Measurements from ENCODE around the gene NLGN2.

Gene NLGN2

GRCh38 chr17:7419819-7420610 lies 12.4 kb downstream of the NLGN2 start, which contains the start of gene SPEM1:
SPEM1 (plus strand) TSS chr17:7420324; CDS start chr17:7420385, 61 bp downstream.
- H3K4me3 ChIP-seq (ENCODE audit: low read depth, low read length) = no peak within 1 kb of the TSS
- H3K4me1 ChIP-seq (ENCODE audit: control insufficient read depth, insufficient read depth, low read length) = no peaks in the 10 kb centered on the region
- H3K9ac ChIP-seq (ENCODE audit: low read depth, low read length) = no peak within 1 kb of the TSS
- H3K36me3 ChIP-seq (ENCODE audit: control insufficient read depth, insufficient read depth, low read length) = peaks cover 27% of the 10 kb centered on the region
- no peaks in the 10 kb centered on the region for H3K9me3 ChIP-seq (ENCODE audit: control insufficient read depth, insufficient read depth, low read length)
- no peaks in the 10 kb centered on the region for H3K27me3 ChIP-seq (ENCODE audit: control insufficient read depth, insufficient read depth, low read length)

GRCh38 chr17:7421186-7421585 lies 13.5 kb downstream of the NLGN2 start:
- no peaks in the 10 kb centered on the region for H3K27me3 ChIP-seq (ENCODE audit: control insufficient read depth, insufficient read depth, low read length)
- peaks cover 19% of the 10 kb centered on the region for H3K36me3 ChIP-seq (ENCODE audit: control insufficient read depth, insufficient read depth, low read length)
- no peak overlapping the region for H3K9ac ChIP-seq (ENCODE audit: low read depth, low read length)
- no peaks in the 10 kb centered on the region for H3K9me3 ChIP-seq (ENCODE audit: control insufficient read depth, insufficient read depth, low read length)
- no peak overlapping the region for H3K4me3 ChIP-seq (ENCODE audit: low read depth, low read length)
- no peaks in the 10 kb centered on the region for H3K4me1 ChIP-seq (ENCODE audit: control insufficient read depth, insufficient read depth, low read length)

GRCh38 chr17:7423679-7424078 lies 16.0 kb downstream of the NLGN2 start:
- Histone ChIP-seq H3K9me3 (ENCODE audit: control insufficient read depth, insufficient read depth, low read length) (no peaks in the 10 kb centered on the region), H3K4me1 (ENCODE audit: control insufficient read depth, insufficient read depth, low read length) (no peaks in the 10 kb centered on the region), H3K27me3 (ENCODE audit: control insufficient read depth, insufficient read depth, low read length) (no peaks in the 10 kb centered on the region), H3K9ac (ENCODE audit: low read depth, low read length) (no peak overlapping the region), H3K4me3 (ENCODE audit: low read depth, low read length) (no peak overlapping the region), H3K36me3 (ENCODE audit: control insufficient read depth, insufficient read depth, low read length) (peaks cover 8% of the 10 kb centered on the region)

GRCh38 chr17:7425316-7425715 lies 17.7 kb downstream of the NLGN2 start, which contains the start of gene SPEM2:
SPEM2 (plus strand) TSS chr17:7425616; CDS start chr17:7425689, 73 bp downstream.
- H3K27me3 ChIP-seq (ENCODE audit: control insufficient read depth, insufficient read depth, low read length) = no peaks in the 10 kb centered on the region
- H3K9ac ChIP-seq (ENCODE audit: low read depth, low read length) = no peak within 1 kb of the TSS
- no peaks in the 10 kb centered on the region for H3K9me3 ChIP-seq (ENCODE audit: control insufficient read depth, insufficient read depth, low read length)
- no peaks in the 10 kb centered on the region for H3K36me3 ChIP-seq (ENCODE audit: control insufficient read depth, insufficient read depth, low read length)
- no peak within 1 kb of the TSS for H3K4me3 ChIP-seq (ENCODE audit: low read depth, low read length)
- no peaks in the 10 kb centered on the region for H3K4me1 ChIP-seq (ENCODE audit: control insufficient read depth, insufficient read depth, low read length)

GRCh38 chr17:7425756-7426155 lies 18.1 kb downstream of the NLGN2 start:
- Histone ChIP-seq H3K9ac (ENCODE audit: low read depth, low read length) (no peak overlapping the region), H3K36me3 (ENCODE audit: control insufficient read depth, insufficient read depth, low read length) (no peaks in the 10 kb centered on the region), H3K27me3 (ENCODE audit: control insufficient read depth, insufficient read depth, low read length) (no peaks in the 10 kb centered on the region), H3K4me1 (ENCODE audit: control insufficient read depth, insufficient read depth, low read length) (no peaks in the 10 kb centered on the region), H3K9me3 (ENCODE audit: control insufficient read depth, insufficient read depth, low read length) (no peaks in the 10 kb centered on the region), H3K4me3 (ENCODE audit: low read depth, low read length) (no peak overlapping the region)

- H3K9me3 ChIP-seq (ENCODE audit: control insufficient read depth, insufficient read depth, low read length) = no peaks in the 10 kb centered on the region
- H3K4me3 ChIP-seq (ENCODE audit: low read depth, low read length) = no peak overlapping the region
- H3K36me3 ChIP-seq (ENCODE audit: control insufficient read depth, insufficient read depth, low read length) = no peaks in the 10 kb centered on the region
- no peaks in the 10 kb centered on the region for H3K27me3 ChIP-seq (ENCODE audit: control insufficient read depth, insufficient read depth, low read length)
- H3K9ac ChIP-seq (ENCODE audit: low read depth, low read length) = no peak overlapping the region
- no peaks in the 10 kb centered on the region for H3K4me1 ChIP-seq (ENCODE audit: control insufficient read depth, insufficient read depth, low read length)
Measured at GRCh38 chr17:7426203-7426863, 18.7 kb downstream of the NLGN2 start.

- Histone ChIP-seq H3K36me3 (ENCODE audit: control insufficient read depth, insufficient read depth, low read length) (no peaks in the 10 kb centered on the region), H3K4me3 (ENCODE audit: low read depth, low read length) (no peak overlapping the region), H3K9me3 (ENCODE audit: control insufficient read depth, insufficient read depth, low read length) (no peaks in the 10 kb centered on the region), H3K27me3 (ENCODE audit: control insufficient read depth, insufficient read depth, low read length) (no peaks in the 10 kb centered on the region), H3K9ac (ENCODE audit: low read depth, low read length) (no peak overlapping the region), H3K4me1 (ENCODE audit: control insufficient read depth, insufficient read depth, low read length) (no peaks in the 10 kb centered on the region)
Measured at GRCh38 chr17:7426896-7427489, 19.3 kb downstream of the NLGN2 start.

- Histone ChIP-seq H3K9ac (ENCODE audit: low read depth, low read length) (no peak overlapping the region), H3K4me3 (ENCODE audit: low read depth, low read length) (no peak overlapping the region), H3K36me3 (ENCODE audit: control insufficient read depth, insufficient read depth, low read length) (no peaks in the 10 kb centered on the region), H3K27me3 (ENCODE audit: control insufficient read depth, insufficient read depth, low read length) (no peaks in the 10 kb centered on the region), H3K9me3 (ENCODE audit: control insufficient read depth, insufficient read depth, low read length) (no peaks in the 10 kb centered on the region), H3K4me1 (ENCODE audit: control insufficient read depth, insufficient read depth, low read length) (no peaks in the 10 kb centered on the region)
Measured at GRCh38 chr17:7427549-7427948, 19.9 kb downstream of the NLGN2 start.

GRCh38 chr17:7428557-7428956 lies 20.9 kb downstream of the NLGN2 start, which contains the start of gene SPEM3:
SPEM3 (plus strand) TSS chr17:7428857; CDS start chr17:7428903, 46 bp downstream.
- no peaks in the 10 kb centered on the region for H3K27me3 ChIP-seq (ENCODE audit: control insufficient read depth, insufficient read depth, low read length)
- H3K9me3 ChIP-seq (ENCODE audit: control insufficient read depth, insufficient read depth, low read length) = no peaks in the 10 kb centered on the region
- no peak within 1 kb of the TSS for H3K4me3 ChIP-seq (ENCODE audit: low read depth, low read length)
- H3K4me1 ChIP-seq (ENCODE audit: control insufficient read depth, insufficient read depth, low read length) = no peaks in the 10 kb centered on the region
- no peak within 1 kb of the TSS for H3K9ac ChIP-seq (ENCODE audit: low read depth, low read length)
- no peaks in the 10 kb centered on the region for H3K36me3 ChIP-seq (ENCODE audit: control insufficient read depth, insufficient read depth, low read length)

GRCh38 chr17:7429722-7430121 lies 22.1 kb downstream of the NLGN2 start:
- H3K27me3 ChIP-seq (ENCODE audit: control insufficient read depth, insufficient read depth, low read length) = no peaks in the 10 kb centered on the region
- H3K36me3 ChIP-seq (ENCODE audit: control insufficient read depth, insufficient read depth, low read length) = no peaks in the 10 kb centered on the region
- H3K4me1 ChIP-seq (ENCODE audit: control insufficient read depth, insufficient read depth, low read length) = no peaks in the 10 kb centered on the region
- no peak overlapping the region for H3K4me3 ChIP-seq (ENCODE audit: low read depth, low read length)
- H3K9ac ChIP-seq (ENCODE audit: low read depth, low read length) = no peak overlapping the region
- no peaks in the 10 kb centered on the region for H3K9me3 ChIP-seq (ENCODE audit: control insufficient read depth, insufficient read depth, low read length)

GRCh38 chr17:7431231-7431630 lies 23.6 kb downstream of the NLGN2 start:
- Histone ChIP-seq H3K36me3 (ENCODE audit: control insufficient read depth, insufficient read depth, low read length) (no peaks in the 10 kb centered on the region), H3K9me3 (ENCODE audit: control insufficient read depth, insufficient read depth, low read length) (no peaks in the 10 kb centered on the region), H3K27me3 (ENCODE audit: control insufficient read depth, insufficient read depth, low read length) (no peaks in the 10 kb centered on the region), H3K9ac (ENCODE audit: low read depth, low read length) (no peak overlapping the region), H3K4me3 (ENCODE audit: low read depth, low read length) (no peak overlapping the region), H3K4me1 (ENCODE audit: control insufficient read depth, insufficient read depth, low read length) (no peaks in the 10 kb centered on the region)

Measured in iPS-15b (cell line).